Cardiac septum (tissue), 1 donor: ENCODE measurements around the gene MEX3D. TPM values are rescaled to one million over a fixed set of nuclear protein-coding genes. Genes with fewer than 3 reads are reported as not detected.
A peak's percentile ranks its signal among the peaks of the same experiment; 100 is the strongest.

Experiments
- DNase-seq: peaks from one replicate; pipeline ENCODE4 v3.0.0-alpha.2; 2020; ENCODE audit warnings: low spot score
- intact Hi-C: fragments of 100-400 bp; cut with DNase I; formaldehyde crosslinking; loops from one replicate; pipeline ENCODE4 v1.14.0; 2022
- total RNA-seq: library from RNA; stranded (reverse); fragmentation: NEBNext Ultra II Directional; extraction: Animal tissue kit (Norgen Biotek cat#: 25700); gene quantifications from one replicate; pipeline ENCODE4 v1.2.1, GENCODE V29; 2021
- donor health status: DM: no; HTN: no; CAD: no.

The MEX3D gene
- total RNA-seq, 1 donor from 2014 or later: 8.3 TPM

- intact Hi-C loops: no loop called here
- DNase-seq: no peak
Observed at GRCh38 chr19:1509602-1510441, 58.3 kb downstream of the MEX3D start.

GRCh38 chr19:1508507-1508856 is 59.6 kb downstream of the MEX3D start:
- intact Hi-C loops: no loop called here

GRCh38 chr19:1507763-1508506 is 60.2 kb downstream of the MEX3D start:
- intact Hi-C loops: no loop called here
- DNase-seq: peak; percentile 94

More at GRCh38 chr19:1508507-1508856, 59.6 kb downstream of the MEX3D start:
- no peak for DNase-seq

- no peak for DNase-seq
- intact Hi-C loops: no loop called here
Observed at GRCh38 chr19:1507192-1507660, 60.9 kb downstream of the MEX3D start.

GRCh38 chr19:1505991-1506881 is 61.9 kb downstream of the MEX3D start:
- intact Hi-C loops: no loop called here
- no peak for DNase-seq

- no peak for DNase-seq
- intact Hi-C loops: no loop called here
Observed at GRCh38 chr19:1505012-1505411, 63.1 kb downstream of the MEX3D start.

Other genes with a start within 250 kb of the MEX3D start
- gene NDUFS7, start 184.4 kb downstream of the MEX3D start, total RNA-seq: 233 TPM
- gene GAMT, start 166.8 kb downstream of the MEX3D start, total RNA-seq: 51.6 TPM
- 81.2 TPM for gene DAZAP1, start 160.7 kb downstream of the MEX3D start, total RNA-seq
- gene RPS15, start 129.9 kb downstream of the MEX3D start, total RNA-seq: 479 TPM
- gene APC2, start 118.2 kb downstream of the MEX3D start, total RNA-seq: 0.08 TPM
- gene C19orf25, start 89.1 kb downstream of the MEX3D start, total RNA-seq: 16.9 TPM
- gene PCSK4, start 78.0 kb downstream of the MEX3D start, total RNA-seq: 1.5 TPM
- gene REEP6, start 77.1 kb downstream of the MEX3D start, total RNA-seq: 3.3 TPM
- 69.7 TPM for gene ADAMTSL5, start 55.3 kb downstream of the MEX3D start, total RNA-seq
- gene PLK5, start 44.2 kb downstream of the MEX3D start, total RNA-seq: not detected
- gene MBD3, start 24.5 kb upstream of the MEX3D start, total RNA-seq: 61.8 TPM
- gene UQCR11, start 37.1 kb upstream of the MEX3D start, total RNA-seq: 697 TPM
- gene TCF3, start 84.3 kb upstream of the MEX3D start, total RNA-seq: 27.7 TPM
- gene ONECUT3, start 185.2 kb upstream of the MEX3D start, total RNA-seq: not detected
- 0.78 TPM for gene ATP8B3, start 244.0 kb upstream of the MEX3D start, total RNA-seq